Activated CD4-positive, alpha-beta T cell treated with anti-CD3 and anti-CD28 coated beads for 24 hours (primary cell): ENCODE results near the gene FRMD7.
"Not testable (repeated sequence)": the region's sequence is repeated elsewhere in the genome, so short reads cannot be mapped to it uniquely, and the experiment has no call there.

ENCODE experiments used
- DNase-seq, 2 donors: peaks; one replicate each; pipeline ENCODE4 v3.0.0-alpha.2; 2020; ENCODE audit warnings: low read depth in 2 of 2

Gene FRMD7

DNA sequence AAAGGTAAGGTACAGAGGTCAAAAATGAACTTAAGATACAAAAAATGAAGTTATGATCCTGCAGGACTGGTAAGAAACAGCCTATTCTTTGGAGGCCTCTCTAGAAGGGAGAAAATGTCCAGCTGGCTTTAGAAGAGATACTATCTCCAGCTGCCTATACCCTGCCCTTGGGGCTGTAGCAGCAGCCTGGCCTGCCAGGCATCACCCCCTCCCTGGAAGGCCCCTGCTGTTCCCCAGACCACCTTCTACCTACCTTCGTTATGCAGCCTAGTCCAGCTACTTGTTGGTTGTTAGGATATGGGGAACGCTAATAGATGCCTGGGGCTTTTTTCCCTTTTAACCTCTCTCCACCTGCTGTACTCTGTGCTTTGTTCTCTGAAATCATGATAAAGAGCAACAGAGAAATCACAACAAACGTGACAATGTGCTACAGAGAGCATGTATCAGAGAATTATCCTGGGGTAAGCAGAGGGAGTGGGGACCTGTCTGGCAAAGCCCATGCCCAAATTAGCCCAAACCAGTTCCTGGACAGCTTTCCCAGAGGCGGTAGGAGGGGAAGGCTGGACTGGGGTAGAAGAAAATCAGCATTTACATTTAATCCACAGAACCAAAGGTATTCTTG is 34.5 kb downstream of the FRMD7 start:
- no peak for DNase-seq

DNA sequence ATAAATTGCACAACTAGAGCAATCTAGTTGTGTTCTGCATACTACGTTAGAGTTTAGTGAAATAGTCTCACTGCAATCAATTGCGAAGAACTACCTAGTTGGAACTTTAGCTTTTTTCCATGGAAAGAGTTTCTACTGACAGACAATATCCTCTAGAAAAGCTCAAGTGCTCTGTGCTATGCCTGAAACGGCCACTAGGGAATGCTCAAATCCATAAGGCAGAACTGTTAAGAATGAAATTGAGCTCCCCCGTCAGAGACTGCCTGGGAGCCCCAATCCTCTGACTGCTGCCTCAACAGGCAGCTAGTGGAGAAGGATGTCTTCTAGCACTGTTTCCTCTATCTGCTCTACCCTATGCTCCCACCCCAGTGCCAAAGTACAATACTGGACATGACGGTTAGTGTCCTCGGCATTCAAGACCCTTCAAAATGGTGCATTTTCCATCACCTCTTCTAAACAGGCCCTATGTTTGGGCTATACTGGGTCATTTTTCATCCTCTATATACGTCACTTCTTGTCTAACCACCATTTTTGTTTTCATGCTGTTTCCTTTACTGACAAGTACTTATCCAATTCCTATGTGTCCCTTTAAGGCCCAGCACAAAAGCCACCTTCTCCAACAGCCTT is 35.3 kb downstream of the FRMD7 start:
- DNase-seq = peak; percentile 16 to 24

DNA sequence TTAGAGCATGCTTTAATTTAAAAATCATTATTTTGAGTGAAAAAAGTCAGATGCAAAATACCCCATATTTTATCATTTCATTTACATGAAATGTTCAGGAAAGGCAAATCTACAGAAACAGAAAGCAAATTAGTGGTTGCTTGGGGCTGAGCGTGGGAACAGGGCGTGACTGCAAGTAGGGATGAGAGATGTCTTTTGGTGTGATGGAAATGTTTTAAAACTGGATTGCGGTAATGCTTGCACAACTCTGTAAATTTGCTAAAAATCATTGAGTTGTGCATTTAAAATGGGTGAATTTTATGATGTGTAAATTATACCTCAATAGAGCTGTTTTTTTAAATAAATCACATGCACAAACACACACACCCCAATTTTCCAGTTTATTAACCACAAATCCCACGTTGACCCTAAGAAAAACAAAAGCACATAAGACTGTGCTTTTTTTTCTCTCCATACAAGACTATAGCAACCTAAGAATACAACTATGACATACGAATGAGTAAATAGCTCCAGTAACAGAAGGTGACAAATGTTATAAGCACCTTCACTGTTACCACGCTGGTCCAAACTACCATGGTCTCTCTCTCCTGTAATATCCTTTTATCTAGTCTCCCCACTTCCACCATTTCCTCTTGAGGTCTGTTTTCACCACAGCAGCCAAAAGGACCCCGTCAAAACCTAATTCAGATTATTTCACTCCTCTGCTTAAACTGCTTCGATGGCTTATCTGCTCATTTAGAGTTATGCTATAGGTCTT is 37.2 kb downstream of the FRMD7 start:
- no peak for DNase-seq

DNA sequence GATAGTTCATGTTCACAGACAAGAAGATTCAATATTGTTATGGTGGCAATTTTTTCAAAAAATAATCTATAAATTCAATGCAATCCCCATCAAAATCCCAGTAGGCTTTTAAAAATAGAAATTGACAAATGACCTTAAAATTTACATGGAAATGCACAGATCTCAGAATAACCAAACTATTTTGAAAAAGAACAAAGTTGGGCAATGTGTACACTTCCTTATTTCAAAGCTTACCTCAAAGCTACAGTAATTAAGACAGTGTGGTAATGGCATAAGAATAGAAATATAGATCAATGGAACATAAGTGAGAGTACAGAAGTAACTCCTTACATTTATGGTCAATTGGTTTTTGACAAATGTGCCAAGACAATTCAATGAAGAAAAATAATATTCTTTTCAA is 39.0 kb downstream of the FRMD7 start:
- no peak for DNase-seq

GRCh38 chrX:132086672-132087071 is 41.1 kb downstream of the FRMD7 start:
- no peak for DNase-seq

DNA sequence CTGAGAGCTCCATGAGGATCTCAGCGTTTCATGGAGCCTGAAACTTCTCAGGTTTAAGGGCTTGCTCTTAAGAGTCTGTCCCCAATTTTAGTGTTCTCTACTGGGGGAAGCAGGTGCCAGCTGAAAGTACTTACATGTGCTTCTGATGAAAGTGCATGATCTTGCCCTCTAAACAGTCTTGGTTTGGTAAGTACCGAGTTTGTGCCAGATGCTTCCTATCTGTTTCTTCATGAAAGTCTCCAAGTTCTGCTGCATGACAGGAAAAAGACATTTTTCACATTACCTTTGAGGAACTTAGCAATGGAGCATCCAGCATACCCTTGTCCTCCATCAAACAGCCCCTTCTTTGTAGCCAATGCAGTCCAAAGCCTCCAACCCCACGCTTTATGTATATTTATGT is 42.0 kb downstream of the FRMD7 start:
- no peak for DNase-seq

- DNase-seq = no peak
Measured at GRCh38 chrX:132077912-132078311, 49.9 kb downstream of the FRMD7 start.

GRCh38 chrX:132077414-132077813 is 50.4 kb downstream of the FRMD7 start:
- DNase-seq = no peak

- DNase-seq = no peak
Measured at GRCh38 chrX:132071254-132071653, 56.6 kb downstream of the FRMD7 start.

GRCh38 chrX:132068405-132068804 is 59.4 kb downstream of the FRMD7 start:
- no peak for DNase-seq

DNA sequence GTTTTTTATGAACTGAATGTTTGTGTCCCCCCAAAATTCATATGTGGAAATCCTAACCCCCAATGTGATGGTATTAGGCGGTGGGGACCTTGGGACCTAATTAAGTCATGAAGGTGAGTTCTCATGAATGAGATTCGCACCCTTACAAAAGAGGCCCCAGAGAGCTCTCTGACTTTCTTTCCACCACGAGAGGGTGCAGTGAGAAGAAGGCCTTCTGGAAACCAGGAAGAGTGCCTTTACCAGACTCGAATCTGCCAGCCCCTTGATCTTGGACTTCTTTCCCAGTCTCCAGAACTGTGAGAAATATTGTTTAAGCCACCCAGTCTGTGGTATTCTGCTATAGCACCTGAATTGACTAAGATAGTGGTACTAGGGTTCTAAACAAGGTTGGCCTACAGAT is 64.0 kb downstream of the FRMD7 start:
- DNase-seq = no peak

GRCh38 chrX:132063334-132063733 is 64.5 kb downstream of the FRMD7 start:
- no peak for DNase-seq

GRCh38 chrX:132059973-132060540 is 67.8 kb downstream of the FRMD7 start:
- DNase-seq = no peak

DNA sequence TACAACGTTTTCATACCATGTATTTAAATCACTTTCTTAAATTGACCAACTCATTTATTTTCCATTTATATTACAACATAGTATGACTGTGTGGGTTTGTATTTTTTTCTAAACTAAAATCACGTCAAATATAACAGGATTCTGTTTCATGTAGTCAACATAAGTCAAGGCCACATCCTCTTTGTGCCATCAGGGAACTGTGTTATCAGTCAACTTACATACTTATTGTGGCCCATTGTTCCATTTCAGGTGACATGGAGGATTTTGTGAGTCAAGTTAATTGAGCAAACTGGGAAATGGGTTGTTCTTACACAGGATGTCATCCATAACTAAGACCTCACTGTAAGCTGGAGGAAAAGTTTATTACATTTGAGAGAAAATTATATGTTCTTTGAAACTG is 68.8 kb downstream of the FRMD7 start:
- no peak for DNase-seq

GRCh38 chrX:132058050-132058449 is 69.8 kb downstream of the FRMD7 start:
- DNase-seq = no peak

- not testable (repeated sequence) for DNase-seq
Measured at GRCh38 chrX:132051778-132052177, 76.0 kb downstream of the FRMD7 start.

GRCh38 chrX:132046533-132046932 is 81.3 kb downstream of the FRMD7 start:
- no peak for DNase-seq

DNA sequence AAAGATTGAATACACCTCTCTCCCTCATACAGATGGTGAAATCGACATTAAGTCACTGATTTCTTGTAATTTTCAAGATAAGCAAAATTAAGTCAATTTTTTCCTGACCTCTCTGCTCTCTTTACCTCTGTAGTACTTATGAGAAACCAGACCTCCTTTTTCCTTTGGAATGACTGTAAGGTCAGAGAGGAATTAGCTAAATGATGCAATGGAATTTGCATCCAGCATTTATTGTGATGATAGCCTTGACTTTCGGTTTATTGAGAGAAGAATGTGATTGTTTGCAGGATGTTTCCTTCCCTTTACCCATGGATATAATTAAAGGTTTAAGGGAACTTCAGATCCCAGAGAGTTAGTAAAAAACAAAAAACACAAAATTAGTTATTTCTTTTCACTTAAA is 82.4 kb downstream of the FRMD7 start:
- DNase-seq = no peak

DNA sequence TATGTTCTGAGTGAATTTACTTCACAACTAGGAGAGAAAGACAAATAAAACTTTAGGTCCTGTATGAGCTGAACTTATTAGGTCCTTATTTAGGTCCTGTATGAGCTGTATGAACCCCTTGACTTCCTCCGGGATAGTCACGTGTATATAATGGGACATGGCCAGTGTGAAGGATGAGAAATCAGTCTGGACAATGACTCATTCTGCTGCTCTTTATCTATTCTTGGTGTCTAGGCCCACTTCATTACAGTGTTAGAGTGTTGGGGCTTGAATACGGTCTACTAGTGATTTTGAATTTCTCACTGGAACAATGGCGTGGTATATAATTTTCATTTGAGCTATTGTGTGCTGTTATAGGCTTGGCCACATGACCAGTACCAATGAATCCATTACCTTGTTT is 82.9 kb downstream of the FRMD7 start:
- DNase-seq = no peak

DNA sequence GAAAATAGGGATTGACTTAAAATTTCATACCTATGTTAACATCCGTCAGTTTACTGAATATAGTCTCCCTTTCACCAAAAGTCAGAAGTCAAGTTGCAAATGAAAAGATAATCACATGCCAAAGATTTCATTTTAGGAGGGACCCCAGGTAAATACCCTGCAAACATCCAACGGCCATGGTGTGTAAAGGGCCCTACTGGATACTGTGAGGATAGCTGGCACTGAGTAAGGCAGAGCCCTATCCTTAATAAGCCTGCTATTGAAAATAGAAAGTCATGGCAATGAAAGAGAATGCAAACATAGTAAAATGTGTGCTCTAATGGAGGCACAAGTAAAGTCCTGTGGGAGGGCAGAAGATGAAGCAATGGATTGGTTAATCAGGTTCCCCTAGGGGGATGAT is 83.8 kb downstream of the FRMD7 start:
- no peak for DNase-seq

DNA sequence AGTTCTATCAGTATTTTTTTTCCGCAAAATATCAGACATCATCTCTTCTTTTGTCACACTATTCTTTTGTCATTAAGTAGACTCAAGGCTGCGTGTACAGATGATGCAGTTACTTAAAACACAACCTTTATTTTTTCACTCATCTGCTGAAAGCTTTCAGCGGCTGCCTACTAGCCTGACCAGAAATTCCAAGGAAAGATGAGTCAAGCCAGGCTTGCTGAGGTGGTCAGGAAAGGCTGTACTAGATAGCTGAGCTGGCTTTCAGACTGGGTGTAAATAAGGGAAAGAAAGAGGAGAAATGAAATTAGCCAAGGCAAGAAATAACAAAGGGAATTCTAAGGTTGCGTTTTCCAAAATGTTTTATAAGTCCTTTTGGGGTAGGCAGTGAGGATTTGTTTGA is 86.8 kb downstream of the FRMD7 start:
- no peak for DNase-seq

DNA sequence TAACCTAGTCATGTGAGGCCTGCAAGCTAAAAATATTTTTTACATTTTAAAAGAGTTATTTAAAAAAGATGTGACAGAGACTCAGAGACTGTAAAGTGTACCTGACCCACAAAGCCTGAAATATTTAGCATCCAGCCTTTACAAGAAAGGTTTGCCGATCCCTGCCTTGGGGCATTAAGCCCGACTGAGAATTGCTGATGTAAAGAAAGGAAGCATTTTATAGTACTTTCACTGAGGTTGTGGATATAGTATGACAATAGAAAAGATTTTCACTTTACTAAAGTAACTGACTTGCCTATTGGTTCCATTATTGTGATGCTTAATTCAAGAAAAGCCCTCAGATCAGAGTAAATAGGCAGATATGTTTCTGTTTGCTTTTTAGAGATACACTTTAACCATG is 87.8 kb downstream of the FRMD7 start:
- no peak for DNase-seq

- DNase-seq = no peak
Measured at GRCh38 chrX:132037479-132037993, 90.3 kb downstream of the FRMD7 start.
